ENCODE results near the gene RAMACL.

DNA sequence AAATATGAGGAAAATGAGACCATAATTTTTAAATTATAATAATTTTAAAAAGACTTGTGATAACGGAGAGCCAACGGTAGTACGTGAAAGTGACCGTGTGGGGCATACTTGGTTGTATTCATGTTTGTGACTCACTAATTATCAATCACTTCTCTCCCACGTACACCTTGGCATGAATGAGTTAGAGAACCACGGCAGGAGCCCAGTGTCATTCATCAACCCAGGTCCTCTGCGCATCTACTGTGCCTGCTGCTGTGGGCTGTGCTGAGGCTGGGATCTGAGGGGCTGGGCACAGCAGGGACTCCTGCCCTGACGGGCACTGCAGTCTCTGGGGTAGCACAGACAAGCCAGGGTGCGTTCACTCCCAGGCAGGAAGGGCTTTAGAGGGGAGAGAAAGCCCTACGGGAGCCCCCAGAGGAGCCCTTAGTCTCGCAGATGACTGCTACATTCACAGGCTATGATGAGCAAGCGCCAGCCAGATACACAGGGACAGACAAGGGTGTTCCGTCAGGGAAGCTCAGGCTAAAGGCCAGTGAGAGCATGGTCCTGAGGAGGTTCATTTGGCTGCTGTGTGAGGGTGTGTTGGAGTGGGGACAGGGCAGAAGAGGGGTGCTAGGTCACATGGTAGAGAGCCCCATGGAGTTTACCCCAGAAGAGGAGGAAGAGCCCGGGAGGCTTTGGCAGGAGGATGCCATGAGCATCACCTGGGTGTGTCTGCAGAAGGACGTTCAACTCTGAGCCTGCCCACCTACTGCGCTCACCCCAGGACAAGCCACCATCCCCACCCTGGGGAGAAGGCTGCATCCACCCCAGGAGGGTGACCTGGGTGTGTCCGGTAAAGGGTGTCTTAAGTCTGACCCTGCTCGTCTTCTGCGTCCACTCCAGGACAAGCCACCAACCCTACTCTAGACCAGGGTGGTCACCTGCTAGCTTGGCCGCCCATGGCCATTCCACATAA, 48.8 kb upstream of the RAMACL start:
- no peak for TF ChIP-seq CTCF (IDR thresholded peaks at IDR 0.05)
- TF ChIP-seq POLR2AphosphoS5 (IDR thresholded peaks at IDR 0.05; ENCODE audit: low read depth, low read length): no peak
- TF ChIP-seq, protein P1, sequence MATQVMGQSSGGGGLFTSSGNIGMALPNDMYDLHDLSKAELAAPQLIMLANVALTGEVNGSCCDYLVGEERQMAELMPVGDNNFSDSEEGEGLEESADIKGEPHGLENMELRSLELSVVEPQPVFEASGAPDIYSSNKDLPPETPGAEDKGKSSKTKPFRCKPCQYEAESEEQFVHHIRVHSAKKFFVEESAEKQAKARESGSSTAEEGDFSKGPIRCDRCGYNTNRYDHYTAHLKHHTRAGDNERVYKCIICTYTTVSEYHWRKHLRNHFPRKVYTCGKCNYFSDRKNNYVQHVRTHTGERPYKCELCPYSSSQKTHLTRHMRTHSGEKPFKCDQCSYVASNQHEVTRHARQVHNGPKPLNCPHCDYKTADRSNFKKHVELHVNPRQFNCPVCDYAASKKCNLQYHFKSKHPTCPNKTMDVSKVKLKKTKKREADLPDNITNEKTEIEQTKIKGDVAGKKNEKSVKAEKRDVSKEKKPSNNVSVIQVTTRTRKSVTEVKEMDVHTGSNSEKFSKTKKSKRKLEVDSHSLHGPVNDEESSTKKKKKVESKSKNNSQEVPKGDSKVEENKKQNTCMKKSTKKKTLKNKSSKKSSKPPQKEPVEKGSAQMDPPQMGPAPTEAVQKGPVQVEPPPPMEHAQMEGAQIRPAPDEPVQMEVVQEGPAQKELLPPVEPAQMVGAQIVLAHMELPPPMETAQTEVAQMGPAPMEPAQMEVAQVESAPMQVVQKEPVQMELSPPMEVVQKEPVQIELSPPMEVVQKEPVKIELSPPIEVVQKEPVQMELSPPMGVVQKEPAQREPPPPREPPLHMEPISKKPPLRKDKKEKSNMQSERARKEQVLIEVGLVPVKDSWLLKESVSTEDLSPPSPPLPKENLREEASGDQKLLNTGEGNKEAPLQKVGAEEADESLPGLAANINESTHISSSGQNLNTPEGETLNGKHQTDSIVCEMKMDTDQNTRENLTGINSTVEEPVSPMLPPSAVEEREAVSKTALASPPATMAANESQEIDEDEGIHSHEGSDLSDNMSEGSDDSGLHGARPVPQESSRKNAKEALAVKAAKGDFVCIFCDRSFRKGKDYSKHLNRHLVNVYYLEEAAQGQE (IDR thresholded peaks at IDR 0.05; ENCODE audit: insufficient read depth in 1 of 2, low read depth in 2 of 2, low read length in 1 of 2): no peak
- TF ChIP-seq TCF7L2 (IDR thresholded peaks at IDR 0.05; ENCODE audit: low read depth, low read length): no peak
